ENCODE results near the gene CFAP107. TPM values are rescaled to one million over a fixed set of nuclear protein-coding genes. Genes with fewer than 3 reads are reported as not detected.
"Not testable (repeated sequence)": the region's sequence is repeated elsewhere in the genome, so short reads cannot be mapped to it uniquely, and the experiment has no call there.

The CFAP107 gene, protein sequence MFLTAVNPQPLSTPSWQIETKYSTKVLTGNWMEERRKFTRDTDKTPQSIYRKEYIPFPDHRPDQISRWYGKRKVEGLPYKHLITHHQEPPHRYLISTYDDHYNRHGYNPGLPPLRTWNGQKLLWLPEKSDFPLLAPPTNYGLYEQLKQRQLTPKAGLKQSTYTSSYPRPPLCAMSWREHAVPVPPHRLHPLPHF
- total RNA-seq = not detected

DNA sequence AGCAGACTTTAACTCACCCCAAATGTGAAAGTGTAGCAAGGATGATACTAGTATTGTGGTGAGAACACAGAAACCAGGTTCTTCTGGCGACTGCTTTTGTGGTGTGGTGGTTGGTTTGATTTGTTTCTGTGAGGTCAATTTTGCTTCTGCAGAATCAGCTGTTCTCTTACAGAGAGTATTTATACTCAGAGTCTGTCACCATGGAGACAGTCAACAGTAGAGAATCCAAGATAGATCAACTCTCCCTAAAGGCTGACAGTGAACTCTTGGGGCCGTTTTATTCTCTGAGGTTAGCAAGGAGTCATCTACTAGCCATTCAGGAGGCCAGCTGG, at the start of gene CFAP107:
Gene CFAP107, plus strand, starts transcription at position 209 of the 332 bp plus-strand sequence. CDS start 231 bp downstream, outside the sequence.
- no peak for DNase-seq (ENCODE audit: low spot score)

DNA sequence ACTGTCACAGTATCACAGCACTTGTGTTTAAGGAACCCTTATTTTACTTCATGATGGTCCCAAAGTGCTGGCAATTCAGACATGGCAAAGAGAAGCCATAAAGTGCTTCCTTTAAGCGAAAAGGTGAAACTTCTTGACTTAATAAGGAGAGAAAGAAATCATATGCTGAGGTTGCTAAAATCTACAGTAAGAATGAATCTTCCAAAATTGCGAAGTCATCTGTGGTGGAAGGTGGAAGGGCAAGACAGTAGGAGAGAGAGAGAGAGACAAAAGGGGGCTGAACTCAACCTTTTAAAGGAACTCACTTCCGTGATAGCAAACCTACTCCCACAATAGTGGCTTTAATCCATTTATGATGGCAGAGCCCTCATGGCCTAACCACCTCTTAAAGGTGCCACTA, 49.3 kb upstream of the CFAP107 start:
- no peak for DNase-seq (ENCODE audit: low spot score)

DNA sequence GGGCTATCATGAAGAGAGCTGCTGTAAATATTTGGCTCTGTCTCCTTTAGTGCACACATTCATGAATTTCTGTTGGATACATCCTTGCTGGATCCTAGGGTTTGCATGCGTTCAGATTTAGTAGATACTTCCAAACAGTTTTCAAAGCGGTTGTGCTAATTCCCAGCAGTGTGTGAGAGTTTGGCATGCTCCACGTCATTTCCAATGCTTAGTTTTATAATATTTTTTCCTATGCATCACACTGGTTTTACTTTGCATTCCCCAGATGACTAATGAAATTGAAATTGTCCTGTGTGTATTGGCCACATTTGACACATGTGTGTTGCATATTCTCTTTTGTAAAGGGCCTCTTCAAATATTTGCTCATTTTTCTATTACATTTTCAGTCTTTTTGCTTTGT, 48.6 kb upstream of the CFAP107 start:
- DNase-seq (ENCODE audit: low spot score) = no peak

DNA sequence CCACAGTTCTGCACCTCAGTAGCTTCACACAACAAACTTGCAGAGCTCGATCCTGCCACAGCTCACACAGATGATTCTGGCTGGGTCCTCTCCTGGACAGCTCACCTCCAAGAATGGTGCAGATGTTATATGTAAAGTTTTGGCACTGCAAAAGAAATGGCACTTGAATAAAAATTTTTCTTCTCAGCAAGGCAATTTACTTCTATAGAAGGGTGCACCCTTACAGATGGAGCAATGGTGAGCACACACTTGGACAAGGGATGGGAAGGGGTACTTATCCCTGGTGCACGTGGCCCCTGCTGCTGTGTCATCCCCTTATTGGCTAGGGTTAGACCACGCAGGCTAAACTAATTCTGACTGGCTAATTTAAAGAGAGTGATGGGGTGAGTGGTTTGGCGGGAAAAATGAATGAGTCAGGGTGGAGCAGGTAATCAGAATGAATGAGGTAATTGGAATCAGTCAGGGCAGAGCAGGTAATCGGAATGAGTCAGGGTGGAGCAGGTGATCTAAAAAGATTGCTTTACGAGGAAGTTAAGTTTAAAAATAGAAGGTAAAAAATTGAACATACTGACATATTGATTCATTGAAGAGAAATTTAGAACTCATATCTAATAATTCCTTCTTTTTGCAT, 42.1 kb upstream of the CFAP107 start:
- DNase-seq (ENCODE audit: low spot score) = no peak

DNA sequence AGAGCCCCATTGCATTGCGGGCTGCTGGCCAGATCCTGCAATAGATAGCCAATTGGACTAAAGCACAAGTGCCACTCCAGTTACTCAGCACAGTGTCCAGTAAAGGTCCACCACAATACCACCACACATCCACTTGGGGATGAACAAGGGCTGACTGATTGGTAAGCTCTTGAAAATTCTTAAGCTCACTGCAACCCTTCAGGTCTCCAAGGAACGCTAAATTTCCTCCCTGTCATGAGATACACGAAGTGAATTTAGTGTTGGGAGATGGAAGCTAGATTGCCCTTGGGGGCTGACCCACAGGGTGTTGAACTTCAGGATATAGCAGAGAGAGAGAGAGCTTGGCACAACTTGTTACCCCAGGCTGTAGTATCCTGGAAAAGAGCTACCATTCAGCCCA, 39.9 kb upstream of the CFAP107 start:
- no peak for DNase-seq (ENCODE audit: low spot score)

DNA sequence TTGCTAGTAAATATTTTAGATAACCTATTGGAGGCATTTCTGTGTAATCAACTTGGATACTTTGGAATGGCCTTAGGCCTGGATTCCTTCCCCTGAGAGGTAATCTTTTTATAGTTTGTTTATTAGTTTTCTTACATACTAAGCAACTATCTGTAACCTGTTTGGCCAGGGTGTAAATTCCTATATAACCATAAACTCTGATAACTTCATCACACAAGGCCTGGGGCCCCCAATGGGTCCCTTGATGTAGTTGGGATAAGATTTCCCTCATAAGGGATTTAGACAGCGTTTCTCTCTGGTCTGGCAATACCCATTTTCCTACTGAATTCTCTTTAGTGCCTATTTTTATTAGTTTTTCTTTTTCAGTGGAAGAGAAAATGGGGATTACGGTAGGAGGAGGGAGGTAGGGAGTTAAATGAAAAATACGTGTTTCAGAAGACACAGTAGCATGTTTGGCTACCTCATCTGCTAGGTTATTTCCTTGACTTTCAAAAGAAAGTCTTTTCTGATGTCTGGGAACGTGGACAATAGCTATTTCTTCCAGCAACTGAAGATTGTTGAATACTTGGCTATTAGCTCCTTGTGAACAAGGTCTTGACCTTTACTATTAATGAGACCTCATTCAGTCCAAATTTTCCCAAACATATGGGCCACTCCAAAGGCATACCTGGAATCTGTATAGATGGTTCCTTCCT, 37.5 kb upstream of the CFAP107 start:
- no peak for DNase-seq (ENCODE audit: low spot score)

DNA sequence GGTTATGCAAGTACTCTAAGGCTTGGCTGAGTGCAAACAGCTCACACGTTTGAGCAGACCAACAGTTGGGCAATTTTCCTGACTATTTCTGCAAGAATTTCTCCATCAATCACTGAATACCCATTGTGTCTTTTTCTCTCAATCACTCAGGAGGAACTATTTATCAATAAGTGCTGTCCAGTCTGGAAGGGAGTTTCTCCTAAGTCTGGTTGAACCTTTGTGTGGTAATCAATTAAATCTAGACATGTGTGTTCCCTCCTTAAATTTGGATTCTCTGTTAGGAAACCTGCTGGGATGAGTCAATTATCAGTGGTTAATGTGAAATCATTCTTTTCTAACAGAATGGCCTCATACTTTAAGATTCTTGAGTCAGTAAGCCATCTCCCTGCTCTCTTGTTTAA, 36.9 kb upstream of the CFAP107 start:
- no peak for DNase-seq (ENCODE audit: low spot score)

DNA sequence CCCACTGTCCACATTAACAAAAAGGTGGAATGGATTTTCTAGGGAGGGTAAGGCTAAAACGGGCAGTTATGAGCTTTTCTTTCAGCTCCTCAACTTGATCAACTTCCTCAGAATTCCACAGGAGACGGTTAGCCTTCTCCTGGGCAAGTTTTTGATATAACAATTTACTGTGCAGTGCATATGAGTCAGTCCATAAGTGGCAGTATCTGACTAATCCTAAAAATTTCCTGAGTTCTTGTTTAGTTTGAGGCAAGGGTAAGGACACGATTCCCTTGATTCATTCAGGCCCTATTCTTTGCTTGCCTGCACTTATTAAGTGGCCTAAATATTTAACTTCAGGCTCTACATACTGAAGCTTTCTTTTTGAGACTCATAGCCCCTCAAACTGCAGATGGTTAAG, 36.3 kb upstream of the CFAP107 start:
- no peak for DNase-seq (ENCODE audit: low spot score)

DNA sequence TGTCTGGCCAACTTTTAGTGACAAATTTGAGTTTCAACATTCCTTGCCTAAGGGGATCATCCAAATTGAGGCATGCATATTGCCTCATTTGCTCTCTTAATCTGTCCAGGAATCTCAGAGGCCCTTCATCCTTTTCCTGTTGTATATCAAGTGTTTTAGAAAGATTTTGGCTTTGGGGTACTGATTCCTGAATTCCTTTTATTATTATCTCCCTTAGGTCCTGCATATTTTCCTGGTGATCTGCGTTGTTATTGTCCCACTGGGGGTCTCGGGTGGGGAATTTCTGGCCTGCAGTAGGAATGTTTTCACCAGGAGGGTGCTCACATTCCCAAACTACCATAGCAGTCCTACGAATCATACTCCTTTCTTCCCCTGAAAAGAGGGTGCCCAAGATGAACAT, 34.5 kb upstream of the CFAP107 start:
- DNase-seq (ENCODE audit: low spot score) = no peak

DNA sequence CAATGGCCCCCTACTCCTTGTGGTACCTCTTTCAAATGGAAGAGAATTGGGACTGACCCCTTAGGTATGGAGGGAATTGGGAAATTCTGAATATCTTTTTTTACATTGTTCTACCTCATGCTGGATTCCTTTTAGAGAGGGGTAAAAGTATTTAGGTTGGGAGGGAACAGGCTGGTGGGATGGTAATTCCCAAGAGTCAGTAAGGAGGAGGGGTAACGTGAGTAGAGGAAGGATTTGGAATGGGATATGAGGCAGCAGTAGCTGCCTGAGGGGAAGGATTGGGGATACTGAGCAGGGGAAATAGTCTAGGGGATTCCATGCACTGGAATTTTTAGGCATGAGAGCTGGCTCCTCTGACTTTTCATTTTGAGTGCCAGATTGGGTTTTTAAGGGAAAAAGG, 33.9 kb upstream of the CFAP107 start:
- no peak for DNase-seq (ENCODE audit: low spot score)

DNA sequence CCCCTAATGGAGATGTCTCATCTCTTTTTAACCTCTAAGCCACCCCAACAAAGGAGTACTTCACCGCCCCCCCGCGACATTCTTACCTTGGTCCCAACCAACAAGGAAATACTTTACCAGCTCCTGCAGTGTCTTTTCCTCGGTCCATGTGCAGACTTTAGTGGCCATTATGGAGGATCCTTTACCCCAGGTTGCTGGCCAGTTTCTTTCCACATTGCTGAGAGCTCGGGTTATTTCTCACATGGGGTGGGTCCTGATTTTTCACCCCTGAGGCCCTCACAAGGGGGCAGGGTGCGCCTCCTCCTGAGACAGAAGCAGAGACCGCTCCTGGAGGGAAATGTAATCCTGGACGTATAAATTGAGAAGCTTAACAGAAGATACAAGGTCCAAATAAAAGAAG, 33.1 kb upstream of the CFAP107 start:
- DNase-seq (ENCODE audit: low spot score) = no peak

DNA sequence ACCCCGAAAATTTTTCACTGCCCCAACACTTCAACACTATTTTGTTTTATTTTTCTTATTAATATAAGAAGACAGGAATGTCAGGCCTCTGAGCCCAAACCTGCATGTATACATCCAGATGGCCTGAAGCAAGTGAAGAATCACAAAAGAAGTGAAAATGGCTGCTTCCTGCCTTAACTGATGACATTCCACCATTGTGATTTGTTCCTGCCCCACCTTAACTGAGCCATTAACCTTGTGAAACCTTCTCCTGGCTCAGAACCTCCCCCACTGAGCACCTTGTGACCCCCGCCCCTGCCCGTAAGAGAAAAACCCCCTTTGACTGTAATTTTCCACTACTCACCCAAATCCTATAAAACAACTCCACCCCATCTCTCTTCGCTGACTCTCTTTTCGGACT, 32.3 kb upstream of the CFAP107 start:
- not testable (repeated sequence) for DNase-seq (ENCODE audit: low spot score)

DNA sequence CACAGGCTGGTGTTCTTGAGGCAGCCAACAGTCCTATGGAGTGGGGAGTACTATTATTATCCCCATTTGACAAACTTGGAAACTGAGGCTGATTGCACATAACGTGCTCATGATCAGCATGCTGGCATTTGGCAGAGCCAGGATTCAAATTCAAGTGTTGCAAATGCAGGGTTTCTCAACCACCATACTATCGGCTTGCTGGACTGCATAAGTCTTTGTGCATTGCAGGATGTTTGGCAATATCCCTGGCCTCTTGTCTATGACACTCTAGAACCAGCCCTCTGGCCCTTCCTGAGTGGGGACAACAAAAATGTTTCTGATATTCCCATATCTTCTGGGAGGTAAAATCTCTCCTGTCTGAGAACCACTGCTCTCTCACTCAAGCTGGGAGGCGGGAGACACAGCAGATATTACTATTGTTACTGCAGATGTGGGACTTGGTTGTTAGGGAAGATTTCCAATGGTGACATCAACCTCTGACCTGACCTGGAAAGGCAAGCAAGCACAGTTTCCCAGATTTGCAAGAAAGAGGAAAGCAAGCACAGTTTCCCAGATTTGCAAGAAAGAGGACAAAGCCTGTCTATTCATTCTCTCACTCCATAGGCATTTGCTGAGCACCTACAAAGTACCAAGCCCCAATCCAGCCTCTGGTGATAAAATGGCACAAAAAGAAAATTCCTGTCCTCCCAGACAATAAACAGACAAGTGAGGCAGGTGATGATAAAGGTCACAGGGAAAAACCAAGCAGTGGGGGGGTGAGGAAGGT, 31.1 kb upstream of the CFAP107 start:
- no peak for DNase-seq (ENCODE audit: low spot score)

DNA sequence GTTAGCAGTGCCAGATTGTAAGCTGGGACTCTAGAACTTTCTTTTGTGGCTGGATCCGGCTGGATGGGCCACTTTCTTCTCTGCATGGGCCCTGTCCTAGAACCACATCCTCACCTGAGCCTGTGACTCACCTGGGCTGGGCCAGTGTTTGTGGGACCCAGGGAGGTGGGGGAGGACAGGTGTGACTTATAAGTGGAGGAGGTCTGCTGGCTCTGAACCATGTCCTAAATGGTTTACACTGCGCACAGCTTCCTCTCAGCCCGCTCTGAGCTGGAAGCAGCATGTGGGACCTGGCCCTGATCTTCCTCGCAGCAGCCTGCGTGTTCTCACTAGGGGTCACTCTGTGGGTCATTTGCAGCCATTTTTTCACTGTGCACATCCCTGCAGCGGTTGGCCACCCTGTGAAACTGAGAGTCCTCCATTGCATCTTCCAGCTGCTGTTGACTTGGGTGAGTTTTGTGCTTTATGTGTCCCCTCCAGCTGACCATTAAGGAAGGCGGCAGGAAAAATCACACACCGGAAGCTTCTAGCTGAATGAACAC, 30.0 kb upstream of the CFAP107 start, which contains the start of gene AADACL3:
Gene AADACL3, plus strand, starts transcription at position 215 of the 542 bp plus-strand sequence. Its CDS starts 67 bp downstream, at position 282.
- no peak for DNase-seq (ENCODE audit: low spot score)

DNA sequence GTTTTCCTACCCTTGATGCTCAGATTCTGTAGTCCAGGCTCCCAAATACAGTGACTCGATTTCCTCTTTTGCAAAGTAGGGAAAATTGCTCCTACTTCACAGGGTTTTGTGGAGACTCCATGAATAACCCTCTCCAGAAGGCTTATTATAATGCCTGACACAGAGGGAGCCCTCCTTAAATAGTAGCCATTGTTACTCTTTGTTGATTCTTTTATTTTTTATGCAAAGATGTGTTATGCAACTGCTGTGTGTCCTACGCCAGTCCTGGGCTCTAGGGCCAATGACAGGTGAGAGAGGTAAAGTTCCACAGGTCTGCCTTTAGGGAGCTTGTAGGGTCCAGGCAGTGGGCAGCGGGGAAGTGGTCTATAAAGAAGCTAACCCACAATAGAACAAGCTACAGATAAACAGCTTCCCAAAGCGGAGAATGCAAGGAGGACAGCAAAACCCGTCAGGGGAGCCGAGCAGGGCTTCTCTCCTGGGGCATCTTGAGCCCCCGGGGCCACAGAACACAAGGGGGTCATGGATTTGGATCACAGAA, 28.6 kb upstream of the CFAP107 start:
- DNase-seq (ENCODE audit: low spot score) = no peak

DNA sequence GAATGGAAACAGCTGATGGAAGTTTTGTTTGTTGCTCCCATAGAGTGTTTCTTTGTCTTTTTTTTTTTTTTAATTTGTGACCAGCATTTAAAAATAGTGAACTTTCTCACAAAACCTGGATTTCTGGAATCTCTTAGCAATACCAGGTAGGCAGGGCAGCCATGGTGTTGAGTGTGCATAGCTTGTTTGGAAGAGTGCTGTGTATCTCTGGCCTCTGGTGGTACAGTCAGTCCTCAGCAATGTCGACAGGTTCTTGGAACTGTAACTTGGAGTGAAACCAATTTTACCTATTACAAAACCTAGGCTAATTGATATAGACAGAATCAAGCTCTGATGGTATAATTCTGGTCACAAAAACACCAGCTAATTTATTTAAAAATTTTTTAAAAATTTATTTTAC, 23.4 kb upstream of the CFAP107 start:
- DNase-seq (ENCODE audit: low spot score) = no peak

DNA sequence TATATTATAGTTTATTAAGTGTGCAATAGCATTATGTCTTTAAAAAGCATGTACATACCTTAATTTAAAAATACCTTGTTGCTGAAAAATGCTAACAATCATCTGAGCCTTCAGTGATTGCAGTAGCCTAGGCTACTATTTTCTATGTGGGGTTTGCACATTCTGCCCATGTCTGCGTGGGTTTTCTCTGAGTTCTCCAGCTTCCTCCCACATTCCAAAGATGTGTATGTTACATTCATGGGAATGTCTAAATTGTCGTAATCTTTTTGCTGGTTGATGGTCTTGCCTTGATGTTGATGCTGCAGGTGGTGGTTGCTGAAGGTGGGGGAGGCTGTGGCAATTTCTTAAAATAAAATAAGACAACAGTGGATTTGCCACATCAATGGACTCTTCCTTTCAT, 17.6 kb upstream of the CFAP107 start:
- no peak for DNase-seq (ENCODE audit: low spot score)

DNA sequence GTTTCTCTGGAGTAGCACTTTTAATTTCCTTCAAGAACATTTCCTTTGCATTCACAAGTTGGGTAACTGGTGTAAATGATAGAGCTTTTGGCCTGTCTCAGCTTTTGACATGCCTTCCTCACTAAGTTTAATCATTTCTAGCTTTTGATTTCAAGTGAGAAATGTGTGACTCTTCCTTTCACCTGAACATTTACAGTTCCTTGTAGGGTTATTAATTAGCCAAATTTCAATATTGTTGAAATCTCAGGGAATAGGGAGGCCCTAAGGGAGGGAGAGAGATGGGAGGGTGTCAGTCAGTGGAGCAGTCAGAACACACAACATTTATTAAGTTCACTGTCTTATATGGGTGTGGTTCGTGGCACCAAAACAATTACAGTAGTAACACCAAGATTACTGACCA, 15.8 kb upstream of the CFAP107 start:
- DNase-seq (ENCODE audit: low spot score) = peak; percentile 19

DNA sequence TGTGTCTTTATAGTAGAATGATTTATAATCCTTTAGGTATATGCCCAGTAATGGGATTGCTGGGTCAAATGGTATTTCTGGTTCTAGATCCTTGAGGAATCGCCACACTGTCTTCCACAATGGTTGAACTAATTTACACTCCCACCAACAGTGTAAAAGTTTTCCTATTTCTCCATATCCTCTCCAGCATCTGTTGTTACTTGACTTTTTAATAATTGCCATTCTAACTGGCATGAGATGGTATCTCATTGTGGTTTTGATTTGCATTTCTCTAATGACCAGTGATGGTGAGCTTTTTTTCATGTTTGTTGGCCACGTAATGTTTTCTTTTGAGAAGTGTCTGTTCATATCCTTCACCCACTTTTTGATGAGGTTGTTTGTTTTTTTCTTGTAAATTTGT, 14.9 kb upstream of the CFAP107 start:
- DNase-seq (ENCODE audit: low spot score) = not testable (repeated sequence)

DNA sequence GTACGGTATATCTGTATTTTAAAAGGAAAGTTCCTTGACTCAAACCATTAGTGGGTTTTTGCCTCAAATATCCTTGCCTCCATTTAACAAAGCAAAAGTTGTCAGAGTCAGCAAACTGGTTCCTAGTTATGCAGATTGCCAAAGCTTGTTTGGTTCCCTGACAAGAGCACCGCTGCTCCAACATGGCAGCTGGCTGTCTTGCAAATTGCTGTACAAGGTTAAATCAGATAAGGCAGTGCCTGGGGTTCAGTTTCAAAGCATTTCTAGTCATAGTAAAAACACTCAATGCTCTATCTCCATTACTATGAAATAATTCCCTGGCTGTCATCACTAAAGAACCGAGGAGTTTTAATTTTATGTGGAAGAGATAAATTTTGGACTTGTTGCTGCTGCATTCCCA, 11.3 kb upstream of the CFAP107 start:
- no peak for DNase-seq (ENCODE audit: low spot score)

DNA sequence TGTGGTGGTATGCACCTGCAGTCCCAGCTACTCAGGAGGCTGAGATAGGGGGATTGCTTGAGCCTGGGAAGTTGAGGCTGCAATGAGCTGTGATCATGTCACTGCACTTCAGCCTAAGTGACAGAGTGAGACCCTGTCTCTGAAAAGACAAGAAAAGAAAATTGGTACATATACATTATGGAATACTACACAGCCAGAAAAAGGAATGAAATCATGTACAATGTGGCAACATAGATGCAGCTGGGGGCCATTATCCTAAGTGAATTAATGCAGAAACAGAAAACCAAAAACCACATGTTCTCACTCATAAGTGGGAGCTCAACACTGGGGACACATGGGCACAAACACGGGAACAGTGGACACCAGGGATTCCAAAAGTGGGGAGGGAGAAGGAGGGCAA, 7.1 kb upstream of the CFAP107 start:
- DNase-seq (ENCODE audit: low spot score) = no peak

DNA sequence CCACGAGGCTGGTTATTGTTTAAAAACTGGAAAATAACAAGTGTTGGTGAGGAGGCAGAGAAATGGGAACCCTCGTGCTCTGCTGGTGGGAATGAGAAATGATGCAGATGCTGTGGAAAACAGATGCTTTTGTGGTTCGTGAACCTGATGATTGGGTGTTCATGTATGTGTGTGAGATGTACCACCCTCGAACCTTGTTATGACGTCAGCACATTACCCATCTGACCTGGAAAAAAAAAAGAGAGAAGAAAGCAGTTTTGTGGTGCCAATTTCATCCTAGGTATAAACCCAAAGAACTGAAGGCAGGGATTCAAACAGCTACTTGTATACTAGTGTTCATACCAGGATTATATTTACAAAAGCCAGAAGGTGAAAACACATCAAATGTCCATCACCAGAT, 6.4 kb upstream of the CFAP107 start:
- DNase-seq (ENCODE audit: low spot score) = no peak

All from mucosa of gallbladder (tissue), 1 donor.